Measurements from ENCODE around the gene ELF2. TPM values are rescaled to one million over a fixed set of nuclear protein-coding genes. Genes with fewer than 3 reads are reported as not detected.

The ELF2 gene
- total RNA-seq, 4 donors from 2014 or later: 32.0 to 92.0 (median 48.5) TPM

GRCh38 chr4:139154952-139155557 lies 22.0 kb downstream of the ELF2 start:
- H3K36me3 ChIP-seq: no peaks in the 10 kb centered on the region
- no peak overlapping the region for H3K27ac ChIP-seq
- no peaks in the 10 kb centered on the region for H3K27me3 ChIP-seq
- WGBS: 86% methylated on average over 5 of the region's 5 CpGs
- H3K9me3 ChIP-seq: no peaks in the 10 kb centered on the region
- no peak for DNase-seq (ENCODE audit: low spot score in 2 of 2)
- peaks cover 9% of the 10 kb centered on the region for H3K4me1 ChIP-seq
- TF ChIP-seq POLR2AphosphoS5 (IDR thresholded peaks at IDR 0.05) (no peak), CTCF (IDR thresholded peaks at IDR 0.05) (no peak), EP300 (IDR thresholded peaks at IDR 0.05) (no peak), POLR2A (IDR thresholded peaks at IDR 0.05) (no peak)
- H3K4me3 ChIP-seq: no peak overlapping the region

GRCh38 chr4:139154538-139154937 lies 22.5 kb downstream of the ELF2 start:
- no peak overlapping the region for H3K27ac ChIP-seq
- H3K27me3 ChIP-seq: no peaks in the 10 kb centered on the region
- TF ChIP-seq CTCF (IDR thresholded peaks at IDR 0.05) (no peak), POLR2A (IDR thresholded peaks at IDR 0.05) (no peak), EP300 (IDR thresholded peaks at IDR 0.05) (no peak), POLR2AphosphoS5 (IDR thresholded peaks at IDR 0.05) (no peak)
- no peak overlapping the region for H3K4me3 ChIP-seq
- peaks cover 9% of the 10 kb centered on the region for H3K4me1 ChIP-seq
- DNase-seq (ENCODE audit: low spot score in 2 of 2): no peak
- 71% methylated on average over 1 of the region's 1 CpG for WGBS
- no peaks in the 10 kb centered on the region for H3K9me3 ChIP-seq
- no peaks in the 10 kb centered on the region for H3K36me3 ChIP-seq

- no peaks in the 10 kb centered on the region for H3K27me3 ChIP-seq
- no peak overlapping the region for H3K27ac ChIP-seq
- H3K9me3 ChIP-seq: no peaks in the 10 kb centered on the region
- H3K4me1 ChIP-seq: peaks cover 9% of the 10 kb centered on the region
- DNase-seq (ENCODE audit: low spot score in 2 of 2): no peak
- no peaks in the 10 kb centered on the region for H3K36me3 ChIP-seq
- H3K4me3 ChIP-seq: no peak overlapping the region
- TF ChIP-seq POLR2AphosphoS5 (IDR thresholded peaks at IDR 0.05) (no peak), POLR2A (IDR thresholded peaks at IDR 0.05) (no peak), EP300 (IDR thresholded peaks at IDR 0.05) (no peak), CTCF (IDR thresholded peaks at IDR 0.05) (no peak)
- WGBS: 89% methylated on average over 2 of the region's 2 CpGs
Observed at GRCh38 chr4:139154134-139154421, 22.9 kb downstream of the ELF2 start.

GRCh38 chr4:139153411-139154133 lies 23.4 kb downstream of the ELF2 start:
- TF ChIP-seq EP300 (IDR thresholded peaks at IDR 0.05) (no peak), POLR2A (IDR thresholded peaks at IDR 0.05) (no peak), CTCF (IDR thresholded peaks at IDR 0.05) (no peak), POLR2AphosphoS5 (IDR thresholded peaks at IDR 0.05) (no peak)
- Histone ChIP-seq H3K4me3 (no peak overlapping the region), H3K36me3 (no peaks in the 10 kb centered on the region), H3K27ac (no peak overlapping the region), H3K27me3 (no peaks in the 10 kb centered on the region), H3K9me3 (no peaks in the 10 kb centered on the region), H3K4me1 (peaks cover 9% of the 10 kb centered on the region)
- no peak for DNase-seq (ENCODE audit: low spot score in 2 of 2)
- 97% methylated on average over 1 of the region's 1 CpG for WGBS

GRCh38 chr4:139152249-139152648 lies 24.8 kb downstream of the ELF2 start:
- no peaks in the 10 kb centered on the region for H3K9me3 ChIP-seq
- H3K36me3 ChIP-seq: no peaks in the 10 kb centered on the region
- H3K4me3 ChIP-seq: no peak overlapping the region
- no peak for DNase-seq (ENCODE audit: low spot score in 2 of 2)
- H3K27me3 ChIP-seq: no peaks in the 10 kb centered on the region
- no peak for TF ChIP-seq POLR2AphosphoS5 (IDR thresholded peaks at IDR 0.05)
- no peak for TF ChIP-seq EP300 (IDR thresholded peaks at IDR 0.05)
- no peak for TF ChIP-seq POLR2A (IDR thresholded peaks at IDR 0.05)
- no peak for TF ChIP-seq CTCF (IDR thresholded peaks at IDR 0.05)
- no peak overlapping the region for H3K27ac ChIP-seq
- 93% methylated on average over 2 of the region's 2 CpGs for WGBS
- H3K4me1 ChIP-seq: peaks cover 9% of the 10 kb centered on the region

Measured in suprapubic skin (tissue), 4 donors.